NCI-H446 (cell line): Measurements from ENCODE around the gene DOP1B.
"Not testable (repeated sequence)": the region's sequence is repeated elsewhere in the genome, so short reads cannot be mapped to it uniquely, and the experiment has no call there.

Source experiments
- DNase-seq, 2 experiments: peaks; one replicate each; lab custom pipeline; 2025; lab: John Stamatoyannopoulos, UW

The DOP1B gene

DNA sequence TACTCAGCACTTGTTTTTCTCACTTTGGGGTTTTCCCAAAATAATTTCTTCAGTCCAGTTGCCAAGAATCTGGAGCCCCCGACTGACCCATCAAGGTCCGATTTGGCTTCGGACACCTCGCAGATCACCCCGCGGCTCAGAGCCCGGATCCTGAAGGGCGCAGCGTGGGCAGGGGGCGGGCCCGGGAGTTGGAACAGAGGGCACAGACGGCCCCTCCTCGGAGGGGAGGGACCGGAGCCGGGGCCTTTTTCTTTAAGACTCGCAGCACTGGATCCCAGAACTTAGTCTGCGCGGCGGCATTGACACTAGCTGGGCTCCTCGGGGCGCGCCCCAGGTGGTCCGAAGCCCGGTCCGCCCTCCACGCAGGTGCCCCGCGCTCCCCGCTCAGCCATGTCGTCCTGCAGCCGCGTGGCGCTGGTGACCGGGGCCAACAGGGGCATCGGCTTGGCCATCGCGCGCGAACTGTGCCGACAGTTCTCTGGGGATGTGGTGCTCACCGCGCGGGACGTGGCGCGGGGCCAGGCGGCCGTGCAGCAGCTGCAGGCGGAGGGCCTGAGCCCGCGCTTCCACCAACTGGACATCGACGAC, 21.7 kb upstream of the DOP1B start, which contains the start of gene CBR3:
CBR3 (plus strand) TSS at position 277 of the 588 bp plus-strand sequence; CDS start at position 391, 114 bp downstream.
- peak in 1 of 2 experiments; percentile 41 for DNase-seq

DNA sequence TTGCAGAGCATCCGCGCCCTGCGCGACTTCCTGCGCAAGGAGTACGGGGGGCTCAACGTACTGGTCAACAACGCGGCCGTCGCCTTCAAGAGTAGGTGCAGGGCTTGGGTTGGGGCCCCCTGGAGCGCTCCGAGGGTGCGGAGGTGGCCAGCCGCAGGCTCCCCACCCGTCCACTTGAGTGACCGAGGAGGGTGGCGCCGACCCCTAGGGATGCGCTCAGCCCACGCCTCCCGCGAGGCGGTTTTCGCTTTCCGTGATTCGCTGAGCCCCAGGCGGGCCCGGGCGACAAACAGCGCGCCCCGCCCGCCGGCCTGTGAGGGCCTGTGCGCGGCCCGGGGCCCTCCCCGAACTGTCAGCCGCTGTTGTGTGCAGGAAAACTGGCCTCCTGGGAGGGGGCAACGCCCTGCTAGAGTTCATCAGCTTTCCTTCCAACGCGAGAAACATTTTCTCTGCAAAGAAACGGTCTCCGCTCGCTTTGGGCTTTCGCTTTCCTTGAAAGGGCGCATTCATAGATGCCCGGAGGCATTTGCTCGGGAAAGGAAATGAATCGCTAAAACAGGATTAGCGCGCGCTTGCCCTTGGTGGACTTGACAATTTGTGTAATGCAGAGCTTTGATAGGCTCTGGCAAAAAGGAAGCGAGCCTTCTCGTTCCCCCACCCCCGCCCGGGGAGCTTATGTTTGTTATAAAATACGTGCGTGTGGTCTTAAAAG, 21.1 kb upstream of the DOP1B start:
- DNase-seq, result no peak

GRCh38 chr21:36139791-36140190, 16.8 kb upstream of the DOP1B start:
- DNase-seq, result not testable (repeated sequence)

- DNase-seq, result peak; percentile 24 to 84
Measured at GRCh38 chr21:36141513-36141925, 15.1 kb upstream of the DOP1B start.

DNA sequence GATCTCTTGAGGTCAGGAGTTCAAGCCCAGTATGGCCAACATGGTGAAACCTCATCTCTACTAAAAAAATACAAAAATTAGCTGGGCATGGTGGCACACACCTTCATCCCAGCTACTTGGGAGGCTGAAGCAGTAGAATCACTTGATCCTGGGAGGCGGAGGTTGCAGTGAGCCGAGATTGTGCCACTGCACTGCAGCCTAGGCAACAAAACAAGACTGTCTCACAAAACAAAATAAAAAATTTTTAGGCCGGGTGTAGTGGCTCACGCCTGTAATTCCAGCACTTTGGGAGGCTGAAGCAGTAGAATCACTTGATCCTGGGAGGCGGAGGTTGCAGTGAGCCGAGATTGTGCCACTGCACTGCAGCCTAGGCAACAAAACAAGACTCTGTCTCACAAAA, 12.4 kb upstream of the DOP1B start:
- DNase-seq, result not testable (repeated sequence)

DNA sequence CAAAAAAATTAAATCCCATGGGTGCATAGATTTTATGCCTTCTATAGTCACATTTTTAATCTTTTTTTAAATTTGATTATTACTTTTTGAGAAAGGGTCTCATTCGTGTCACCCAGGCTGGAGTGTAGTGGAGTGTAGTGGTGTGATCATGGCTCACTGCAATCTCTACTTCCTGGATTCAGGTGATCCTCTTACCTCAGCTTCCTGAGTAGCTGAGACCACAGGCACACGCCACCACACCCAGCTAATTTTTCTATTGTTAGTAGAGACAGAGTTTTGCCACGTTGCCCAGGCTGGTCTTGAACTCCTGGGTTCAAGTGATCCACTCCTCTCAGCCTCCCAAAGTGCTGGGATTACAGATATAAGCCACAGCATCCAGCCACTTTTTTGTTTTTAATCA, 11.4 kb upstream of the DOP1B start:
- no peak for DNase-seq

GRCh38 chr21:36147911-36148310, 8.7 kb upstream of the DOP1B start:
- DNase-seq, result no peak

DNA sequence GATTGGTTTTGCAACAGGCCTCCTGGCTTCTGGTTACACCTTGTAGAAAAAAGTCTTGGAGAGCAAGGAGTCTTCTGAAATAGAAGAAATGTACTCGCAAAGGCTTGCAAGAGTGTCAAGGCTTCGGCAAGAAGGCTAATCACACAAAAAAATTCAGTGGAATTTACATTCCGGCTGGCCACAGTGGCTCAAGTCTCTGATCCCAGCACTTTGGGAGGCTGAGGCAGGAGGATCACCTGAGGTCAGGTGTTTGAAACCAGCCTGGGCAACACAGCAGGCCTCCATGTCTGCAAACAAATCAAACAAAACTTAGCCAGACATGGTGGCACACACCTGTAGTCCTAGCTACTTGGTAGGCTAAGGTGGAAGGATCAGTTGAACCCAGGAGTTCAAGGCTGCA, 7.7 kb upstream of the DOP1B start:
- no peak for DNase-seq

DNA sequence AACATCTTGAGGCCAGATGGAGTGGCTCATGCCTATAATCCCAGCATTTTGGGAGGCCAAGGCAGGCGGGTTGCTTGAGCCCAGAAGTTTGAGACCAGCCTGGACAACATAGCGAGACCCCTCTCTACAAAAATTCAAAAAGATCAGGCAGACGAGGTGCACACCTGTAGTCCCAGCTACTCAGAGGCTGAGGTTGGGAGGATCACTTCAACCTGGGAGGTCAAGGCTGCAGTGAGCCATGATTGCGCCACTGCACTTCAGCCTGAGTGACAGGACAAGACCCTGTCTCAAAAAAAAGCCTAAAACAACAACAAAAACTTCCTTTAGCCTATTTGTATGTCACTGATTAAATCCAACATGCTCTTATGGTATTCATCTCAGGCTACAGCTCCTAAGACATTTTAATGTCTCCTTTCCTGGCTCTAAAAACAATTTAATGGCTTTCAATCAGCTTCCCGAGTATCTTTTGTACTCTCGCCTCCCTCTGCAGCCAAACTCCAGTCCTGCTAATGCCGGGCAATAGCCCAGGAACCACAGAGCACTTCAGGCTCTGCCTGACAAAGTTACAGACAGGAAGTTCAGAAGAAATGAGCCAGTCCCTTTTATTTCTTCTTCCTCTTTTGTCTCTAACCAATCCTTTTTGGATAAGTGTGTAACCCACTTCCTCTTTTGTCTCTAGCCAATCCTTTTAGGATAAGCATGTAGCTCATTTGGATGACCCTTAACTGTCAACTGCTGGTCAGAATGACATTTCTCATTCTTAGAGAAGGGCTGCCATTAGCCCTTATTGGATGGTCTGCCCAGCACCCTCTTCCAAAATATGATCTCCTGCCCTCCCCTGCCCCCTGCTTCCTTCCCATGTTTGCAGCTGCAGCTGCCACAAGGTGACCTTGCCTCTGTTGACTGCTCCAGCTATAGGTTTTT, 6.6 kb upstream of the DOP1B start:
- DNase-seq, result no peak

- DNase-seq, result no peak
Measured at GRCh38 chr21:36155603-36156338, 853 bp upstream of the DOP1B start.

DNA sequence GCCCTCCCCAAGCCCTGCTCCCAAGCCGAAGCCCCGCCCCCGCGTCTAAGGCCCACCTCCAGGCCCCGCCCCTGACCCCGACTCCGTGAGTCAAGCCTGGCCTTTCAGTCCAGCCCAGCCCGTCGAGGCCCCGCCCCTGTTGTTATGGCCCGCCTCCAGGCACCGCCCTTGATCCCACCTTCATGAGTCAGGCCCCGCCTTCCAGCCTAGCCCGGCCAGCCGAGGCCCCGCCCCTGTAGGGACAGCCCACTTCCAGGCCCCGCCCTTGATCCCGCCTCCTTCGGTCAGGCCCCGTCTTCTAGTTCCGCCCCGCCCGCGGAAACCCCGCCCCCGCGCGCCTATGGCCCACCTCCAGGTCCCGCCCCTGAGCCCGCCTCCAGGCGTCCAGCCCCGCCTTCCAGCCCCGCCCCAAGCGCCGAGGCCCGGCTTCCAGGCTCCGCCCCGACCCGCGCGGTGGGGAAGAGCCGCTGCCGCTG, 247 bp upstream of the DOP1B start:
- DNase-seq, result peak; percentile 97 to 99

DNA sequence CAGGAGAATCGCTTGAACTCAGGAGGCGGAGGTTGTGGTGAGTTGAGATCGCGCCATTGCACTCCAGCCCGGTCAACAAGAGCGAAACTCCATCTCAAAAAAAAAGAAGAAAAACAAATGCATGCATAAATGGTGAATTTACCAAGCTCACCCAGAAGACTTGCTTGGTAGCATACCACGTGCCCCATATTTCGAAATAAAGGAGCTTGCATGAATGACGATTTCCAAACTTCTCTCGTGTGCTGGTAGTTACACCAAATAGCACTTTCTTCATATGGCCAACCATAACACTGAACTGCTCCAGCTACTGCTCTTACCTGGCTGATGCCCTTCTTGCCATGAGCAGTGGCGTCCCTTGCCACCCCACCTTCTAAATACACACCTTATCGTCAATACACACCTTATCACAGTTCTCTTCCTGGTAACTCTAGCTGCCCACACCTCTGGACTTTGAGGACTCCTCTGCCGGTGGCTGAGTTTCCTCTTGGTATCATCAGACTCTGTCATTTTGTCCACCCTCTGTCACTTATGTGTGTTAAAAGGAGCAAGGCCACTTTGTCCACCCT, 2.8 kb downstream of the DOP1B start:
- no peak for DNase-seq

DNA sequence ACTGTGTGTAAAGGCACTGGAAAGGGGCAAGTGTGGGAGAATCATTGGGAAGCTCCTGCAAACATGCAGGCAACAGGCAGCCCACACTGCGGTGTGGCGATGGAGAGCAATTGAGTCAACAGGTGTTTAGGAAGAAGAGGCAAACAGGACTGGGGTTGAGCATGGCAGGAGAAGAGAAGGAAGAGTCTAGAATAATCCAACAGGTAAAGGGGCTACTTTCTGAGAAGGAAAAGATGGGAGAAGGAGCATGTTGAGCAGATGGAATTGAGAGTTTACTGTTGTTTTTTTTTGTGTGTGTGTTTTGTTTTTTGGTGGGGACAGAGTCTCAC, 4.2 kb downstream of the DOP1B start:
- no peak for DNase-seq

- no peak for DNase-seq
Measured at GRCh38 chr21:36162631-36163030, 6.0 kb downstream of the DOP1B start.

- no peak for DNase-seq
Measured at GRCh38 chr21:36163750-36164741, 7.4 kb downstream of the DOP1B start.

- no peak for DNase-seq
Measured at GRCh38 chr21:36165356-36165755, 8.7 kb downstream of the DOP1B start.

GRCh38 chr21:36166705-36167104, 10.1 kb downstream of the DOP1B start:
- DNase-seq, result no peak

- no peak for DNase-seq
Measured at GRCh38 chr21:36167541-36167940, 10.9 kb downstream of the DOP1B start.

- DNase-seq, result no peak
Measured at GRCh38 chr21:36169470-36170128, 13.0 kb downstream of the DOP1B start.

DNA sequence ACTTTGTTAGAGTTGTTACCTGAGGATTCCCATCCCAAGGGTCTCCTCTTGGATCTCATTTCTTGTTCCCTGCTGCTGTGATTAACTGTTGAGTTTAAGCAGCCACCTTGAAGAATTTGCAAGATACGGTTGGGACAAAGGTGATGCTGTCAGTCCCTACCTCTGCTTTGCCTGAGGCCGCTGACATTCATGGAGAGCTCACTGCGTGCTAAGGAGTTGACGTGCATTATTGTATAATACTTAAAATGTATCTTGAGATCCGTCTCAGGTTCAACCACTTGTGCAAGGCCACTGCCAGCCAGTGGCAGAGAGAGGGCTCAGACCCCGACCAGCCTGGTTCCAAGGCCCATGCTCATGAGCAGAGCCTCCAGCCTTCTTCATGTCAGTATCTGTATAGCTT, 14.2 kb downstream of the DOP1B start:
- DNase-seq, result no peak
